PC-9 (cell line): ENCODE measurements around the gene NYAP1. TPM values are rescaled to one million over a fixed set of nuclear protein-coding genes. Genes with fewer than 3 reads are reported as not detected.
"Not testable (repeated sequence)": the region's sequence is repeated elsewhere in the genome, so short reads cannot be mapped to it uniquely, and the experiment has no call there.

Source experiments
- BruUV-seq: library from RNA; stranded (reverse); fragments of 400-500 nt; replicated peaks from 2 replicates; lab custom pipeline; 2021; lab: Mats Ljungman, UMichigan
- CTCF ChIA-PET: fragments of 300-600 bp; sonication (Branson Sonifier 250); formaldehyde crosslinking; loops from one replicate; lab custom pipeline; 2022; ENCODE audit warnings: antibody characterized with exemption; lab: Charles Lee
- POLR2A ChIA-PET: fragments of 300-600 bp; sonication (Branson Sonifier 250); formaldehyde crosslinking; loops from one replicate; lab custom pipeline; 2022; ENCODE audit warnings: antibody characterized with exemption; ENCODE audit not compliant: unreplicated experiment; lab: Charles Lee
- DNase-seq, 2 experiments: peaks; one replicate each; pipeline versions ENCODE4 v3.0.0 to v3.0.0-alpha.2; 2015 to 2022; ENCODE audit warnings: mixed read lengths in 1 of 2
- H2AFZ ChIP-seq: fragments of 200-600 bp; sonication (generic); 2 replicates; pipeline ENCODE4 v1.8.1; 2017; ENCODE audit warnings: antibody characterized with exemption
- H3F3A ChIP-seq: fragments of 200-600 bp; sonication (generic); 2 replicates; pipeline ENCODE4 v1.8.1; 2017; ENCODE audit warnings: antibody characterized with exemption, mild to moderate bottlenecking, low read depth; ENCODE audit not compliant: insufficient read depth
- H3K27ac ChIP-seq: fragments of 200-600 bp; sonication (generic); 2 replicates; pipeline ENCODE4 v1.6.1; 2016; ENCODE audit warnings: mixed run types
- H3K27me3 ChIP-seq: fragments of 200-600 bp; sonication (generic); 2 replicates; pipeline ENCODE4 v1.6.1; 2016; ENCODE audit warnings: low read depth, mixed run types; ENCODE audit not compliant: insufficient read depth
- H3K36me3 ChIP-seq: fragments of 200-600 bp; sonication (generic); 2 replicates; pipeline ENCODE4 v1.6.1; 2016; ENCODE audit warnings: low read depth, mixed run types
- H3K4me1 ChIP-seq: fragments of 200-600 bp; sonication (generic); replicated peaks from 2 replicates; pipeline ENCODE4 v1.6.1; 2016; ENCODE audit warnings: mixed run types; ENCODE audit not compliant: insufficient read depth
- H3K4me2 ChIP-seq: fragments of 200-600 bp; sonication (generic); 2 replicates; pipeline ENCODE4 v1.6.1; 2017; ENCODE audit warnings: mixed run types
- H3K4me3 ChIP-seq: fragments of 200-600 bp; sonication (generic); 2 replicates; pipeline ENCODE4 v1.6.1; 2016; ENCODE audit warnings: mixed run types
- H3K79me2 ChIP-seq: fragments of 200-600 bp; sonication (generic); 2 replicates; pipeline ENCODE4 v1.6.1; 2017; ENCODE audit warnings: low read depth, mixed run types
- H3K9me2 ChIP-seq: fragments of 200-600 bp; sonication (generic); 2 replicates; pipeline ENCODE4 v1.8.1; 2017; ENCODE audit warnings: mild to moderate bottlenecking; ENCODE audit not compliant: insufficient read depth
- H3K9me3 ChIP-seq: fragments of 200-600 bp; sonication (generic); 2 replicates; pipeline ENCODE4 v1.8.1; 2016; ENCODE audit warnings: low read depth; ENCODE audit not compliant: insufficient read depth
- H4K20me1 ChIP-seq: fragments of 200-600 bp; sonication (generic); 2 replicates; pipeline ENCODE4 v1.8.1; 2017; ENCODE audit not compliant: insufficient read depth
- CTCF ChIP-seq: fragments of 200-600 bp; sonication (generic); conservative IDR thresholded peaks from 2 replicates; pipeline ENCODE4 v1.6.1; 2017; ENCODE audit warnings: mixed run types, antibody characterized with exemption, mild to moderate bottlenecking, moderate library complexity
- EZH2 ChIP-seq: fragments of 200-600 bp; sonication (generic); IDR thresholded peaks from 2 replicates; pipeline ENCODE4 v1.8.0; 2017; ENCODE audit warnings: antibody characterized with exemption, low read depth
- intact Hi-C: fragments of 100-400 bp; cut with micrococcal nuclease; formaldehyde crosslinking; loops from one replicate; pipeline ENCODE4 v1.10.0; 2022; ENCODE audit not compliant: unreplicated experiment
- total RNA-seq: library from RNA; stranded (reverse); gene quantifications from 2 replicates; pipeline ENCODE4 v1.2.3, GENCODE V29; 2021

The NYAP1 gene
- total RNA-seq, 1 experiment from 2014 or later, result 1.3 TPM

GRCh38 chr7:100492738-100493475 is 9.2 kb downstream of the NYAP1 start:
- CTCF ChIA-PET, result no interaction called here
- no peaks in the 10 kb centered on the region for H3K27me3 ChIP-seq
- no peak overlapping the region for H3K27ac ChIP-seq
- no peak overlapping the region for H2AFZ ChIP-seq
- H3K79me2 ChIP-seq, result no peaks in the 10 kb centered on the region
- no peak for DNase-seq
- no TSS peak for BruUV-seq
- no peaks in the 10 kb centered on the region for H3K36me3 ChIP-seq
- TF ChIP-seq EZH2, result no peak
- no peak for TF ChIP-seq CTCF
- intact Hi-C loops, result no loop called here
- H3F3A ChIP-seq, result peaks cover 11% of the 10 kb centered on the region; the same call in 1 of the 2 replicates
- POLR2A ChIA-PET, result interaction anchor here (0.6 kb wide), 1 partner anchor 118 kb away, joined by 7 read pairs; no protein-coding TSS in a partner anchor
- H3K4me3 ChIP-seq, result peak overlapping the region; percentile 21; the same call in 1 of the 2 replicates
- H3K4me1 ChIP-seq, result no peaks in the 10 kb centered on the region
- no peaks in the 10 kb centered on the region for H4K20me1 ChIP-seq
- no peaks in the 10 kb centered on the region for H3K9me3 ChIP-seq
- no peaks in the 10 kb centered on the region for H3K9me2 ChIP-seq
- peak overlapping the region; percentile 40; the same call in 1 of the 2 replicates for H3K4me2 ChIP-seq

GRCh38 chr7:100493476-100494264 is 9.9 kb downstream of the NYAP1 start:
- H3K9me2 ChIP-seq, result no peaks in the 10 kb centered on the region
- DNase-seq, result peak in 1 of 2 experiments; percentile 33
- no TSS peak for BruUV-seq
- H3K4me2 ChIP-seq, result peak overlapping the region; percentile 40; the same call in 1 of the 2 replicates
- H3K27ac ChIP-seq, result no peak overlapping the region
- intact Hi-C loops, result no loop called here
- CTCF ChIA-PET, result no interaction called here
- no peaks in the 10 kb centered on the region for H3K36me3 ChIP-seq
- POLR2A ChIA-PET, result interaction anchor here (0.6 kb wide), 1 partner anchor 117 kb away, joined by 7 read pairs; no protein-coding TSS in a partner anchor
- H3K79me2 ChIP-seq, result no peaks in the 10 kb centered on the region
- peaks cover 11% of the 10 kb centered on the region; the same call in 1 of the 2 replicates for H3F3A ChIP-seq
- H3K4me3 ChIP-seq, result peak overlapping the region; percentile 21; the same call in 1 of the 2 replicates
- H3K9me3 ChIP-seq, result no peaks in the 10 kb centered on the region
- no peak overlapping the region for H2AFZ ChIP-seq
- TF ChIP-seq EZH2 (no peak), CTCF (no peak)
- H4K20me1 ChIP-seq, result no peaks in the 10 kb centered on the region
- no peaks in the 10 kb centered on the region for H3K27me3 ChIP-seq
- H3K4me1 ChIP-seq, result no peaks in the 10 kb centered on the region

- no peaks in the 10 kb centered on the region for H3K9me3 ChIP-seq
- no peak overlapping the region for H3K27ac ChIP-seq
- H3K27me3 ChIP-seq, result no peaks in the 10 kb centered on the region
- no peaks in the 10 kb centered on the region for H3K36me3 ChIP-seq
- H3K79me2 ChIP-seq, result peaks cover under 1% of the 10 kb centered on the region; the same call in 1 of the 2 replicates
- BruUV-seq, result no TSS peak
- H3K4me1 ChIP-seq, result peaks cover 6% of the 10 kb centered on the region; the same call in 1 of the 2 replicates
- ChIA-PET POLR2A (no interaction called here), CTCF (interaction anchor here (0.7 kb wide), 1 partner anchor 27 kb away, joined by 4 read pairs; no protein-coding TSS in a partner anchor)
- intact Hi-C loops, result no loop called here
- H3F3A ChIP-seq, result no peaks in the 10 kb centered on the region; the same call in 1 of the 2 replicates
- H4K20me1 ChIP-seq, result no peaks in the 10 kb centered on the region
- no peak overlapping the region for H3K4me2 ChIP-seq
- no peak overlapping the region for H2AFZ ChIP-seq
- no peak overlapping the region for H3K4me3 ChIP-seq
- H3K9me2 ChIP-seq, result no peaks in the 10 kb centered on the region
- no peak for DNase-seq
- TF ChIP-seq CTCF, result no peak
- TF ChIP-seq EZH2, result no peak
These were observed 12.8 kb downstream of the NYAP1 start for GRCh38 chr7:100496509-100496908.

GRCh38 chr7:100500743-100501142 is 17.0 kb downstream of the NYAP1 start:
- Histone ChIP-seq H3F3A (peaks cover 34% of the 10 kb centered on the region), H3K4me2 (peak overlapping the region; percentile 64), H3K4me1 (peaks cover 44% of the 10 kb centered on the region)
- H3K27me3 ChIP-seq, H3K79me2 ChIP-seq, BruUV-seq, POLR2A ChIA-PET, H3K9me2 ChIP-seq, intact Hi-C loops, H4K20me1 ChIP-seq, H3K4me3 ChIP-seq, DNase-seq, H3K9me3 ChIP-seq, H3K36me3 ChIP-seq, H3K27ac ChIP-seq, H2AFZ ChIP-seq: not testable (repeated sequence)
- CTCF ChIA-PET, result interaction anchor here (0.6 kb wide), 1 partner anchor 11 kb away, joined by 11 read pairs; no protein-coding TSS in a partner anchor
